ENCODE measurements around the gene GORASP1.

Gene GORASP1

GRCh38 chr3:39107388-39108199 lies at the start of gene GORASP1, which contains the start of gene TTC21A:
Gene GORASP1 (minus strand): TSS chr3:39107627. CDS start chr3:39107541, 86 bp downstream.
Gene TTC21A (plus strand): TSS chr3:39107680. CDS start chr3:39107838, 158 bp downstream.
- peak; percentile 39 for DNase-seq

GRCh38 chr3:39156421-39156820 lies 49.0 kb upstream of the GORASP1 start:
- DNase-seq, result no peak

- no peak for DNase-seq
Observed at GRCh38 chr3:39154280-39155021, 47.0 kb upstream of the GORASP1 start.

- DNase-seq, result no peak
Observed at GRCh38 chr3:39153977-39154279, 46.5 kb upstream of the GORASP1 start.

- no peak for DNase-seq
Observed at GRCh38 chr3:39150803-39151631, 43.6 kb upstream of the GORASP1 start.

GRCh38 chr3:39150148-39150802 lies 42.8 kb upstream of the GORASP1 start:
- DNase-seq, result no peak

GRCh38 chr3:39149498-39150147 lies 42.2 kb upstream of the GORASP1 start:
- DNase-seq, result no peak

GRCh38 chr3:39149059-39149455 lies 41.6 kb upstream of the GORASP1 start:
- DNase-seq, result no peak

GRCh38 chr3:39148435-39149058 lies 41.1 kb upstream of the GORASP1 start:
- DNase-seq, result no peak

- DNase-seq, result no peak
Observed at GRCh38 chr3:39147711-39148434, 40.4 kb upstream of the GORASP1 start.

GRCh38 chr3:39146611-39147591 lies 39.5 kb upstream of the GORASP1 start:
- no peak for DNase-seq

- DNase-seq, result no peak
Observed at GRCh38 chr3:39146083-39146501, 38.7 kb upstream of the GORASP1 start.

- no peak for DNase-seq
Observed at GRCh38 chr3:39144748-39145380, 37.4 kb upstream of the GORASP1 start.

GRCh38 chr3:39144095-39144747 lies 36.8 kb upstream of the GORASP1 start:
- DNase-seq, result peak; percentile 90

GRCh38 chr3:39143051-39143885 lies 35.8 kb upstream of the GORASP1 start:
- DNase-seq, result no peak

- DNase-seq, result peak; percentile 55
Observed at GRCh38 chr3:39142067-39142466, 34.6 kb upstream of the GORASP1 start.

- DNase-seq, result no peak
Observed at GRCh38 chr3:39141171-39141995, 34.0 kb upstream of the GORASP1 start.
